HepG2 (cell line): ENCODE data around the gene GALNT18. TPM values are rescaled to one million over a fixed set of nuclear protein-coding genes. Genes with fewer than 3 reads are reported as not detected.

Experiments
- ATAC-seq: fragments of 200-7000 bp; cut with Tn5 transposase; 3 replicates; pipeline ENCODE4 v1.9.1; 2020; ENCODE audit warnings: mild to moderate bottlenecking, moderate library complexity
- BruUV-seq: library from RNA; stranded (reverse); fragments of 400-500 nt; replicated peaks from 2 replicates; lab custom pipeline; 2021; lab: Mats Ljungman, UMichigan
- CTCF ChIA-PET: fragments of 300-600 bp; formaldehyde crosslinking; extraction: SDS; loops from one replicate; lab custom pipeline; 2021; ENCODE audit warnings: low total read pairs, inconsistent platforms, low intra/inter-chr PET ratio; lab: Yijun Ruan, JAX
- POLR2A ChIA-PET: fragments of 350-600 bp; sonication (Branson Sonifier 250); formaldehyde crosslinking; loops from one replicate; lab custom pipeline; 2020; ENCODE audit warnings: antibody characterized with exemption, inconsistent platforms; lab: Yijun Ruan, JAX
- DNase-seq: peaks from one replicate; pipeline ENCODE4 v3.0.0-alpha.2; 2015; ENCODE audit warnings: low spot score
- FAIRE-seq: peaks from 3 replicates; lab custom pipeline; 2011; peaks lifted over from hg19 to GRCh38; lab: Jason Lieb, UNC
- H2AFZ ChIP-seq: one replicate; pipeline ENCODE4 v1.6.1; 2011; ENCODE audit warnings: low read length, inconsistent platforms
- H3K27ac ChIP-seq: fragments of 300-600 bp; 3 replicates; pipeline ENCODE4 v1.8.0; 2011; ENCODE audit warnings: mixed run types, mild to moderate bottlenecking, mixed read lengths, low read length, inconsistent platforms; ENCODE audit not compliant: insufficient read depth; ENCODE audit errors: extremely low read length
- H3K27me3 ChIP-seq, 2 experiments: fragments of 200-600 bp in 1 of 2; 2 replicates in 1 of 2; 3 replicates in 1 of 2; pipeline versions ENCODE4 v1.6.0 to v1.8.0; 2011; ENCODE audit warnings: low read length in 2 of 2, mild to moderate bottlenecking in 2 of 2, moderate library complexity in 2 of 2, inconsistent platforms in 1 of 2; ENCODE audit not compliant: insufficient read depth in 2 of 2, control insufficient read depth in 1 of 2
- H3K36me3 ChIP-seq, 2 experiments: fragments of 200-600 bp in 1 of 2; replicated peaks in 1 of 2; 2 replicates in 1 of 2; 3 replicates in 1 of 2; pipeline versions ENCODE4 v1.5.1 to v1.8.0; 2011; ENCODE audit warnings: low read length in 2 of 2, inconsistent platforms in 1 of 2; ENCODE audit not compliant: insufficient read depth in 2 of 2, control insufficient read depth in 1 of 2
- H3K4me1 ChIP-seq: 2 replicates; pipeline ENCODE4 v1.5.1; 2012; ENCODE audit warnings: low read length, inconsistent platforms; ENCODE audit not compliant: insufficient read depth
- H3K4me2 ChIP-seq: 2 replicates; pipeline ENCODE4 v1.6.0; 2011; ENCODE audit warnings: low read depth, low read length, inconsistent platforms
- H3K4me3 ChIP-seq, 3 experiments: fragments of 200-600 bp in 1 of 3; sonication (generic), shearing (Covaris generic) in 1 of 3; replicated peaks in 1 of 3; 2 replicates each; pipeline ENCODE4 v1.5.1; 2011 to 2016; ENCODE audit warnings: low read length in 3 of 3, inconsistent platforms in 2 of 3, low read depth in 2 of 3, mild to moderate bottlenecking in 2 of 3, control low read depth in 1 of 3, mixed read lengths in 1 of 3; ENCODE audit not compliant: insufficient read depth in 1 of 3
- H3K79me2 ChIP-seq: one replicate; pipeline ENCODE4 v1.6.1; 2011; ENCODE audit warnings: low read length, inconsistent platforms; ENCODE audit not compliant: insufficient read depth
- H3K9ac ChIP-seq: 2 replicates; pipeline ENCODE4 v1.6.0; 2011; ENCODE audit warnings: mild to moderate bottlenecking, low read depth, low read length, inconsistent platforms; ENCODE audit not compliant: insufficient read depth
- H3K9me3 ChIP-seq: 2 replicates; pipeline ENCODE4 v1.5.1; 2012; ENCODE audit warnings: mild to moderate bottlenecking, low read length
- H4K20me1 ChIP-seq: 2 replicates; pipeline ENCODE4 v1.6.0; 2011; ENCODE audit warnings: inconsistent platforms, mild to moderate bottlenecking, low read length, moderate library complexity; ENCODE audit not compliant: insufficient read depth
- CHCHD3 ChIP-seq: sonication (generic); formaldehyde crosslinking; IDR thresholded peaks from 2 replicates; pipeline ENCODE4 v1.8.0; 2022; ENCODE audit warnings: mild to moderate bottlenecking, missing genetic modification reagents, moderate library complexity
- DNMT3B ChIP-seq: conservative IDR thresholded peaks from 2 replicates; pipeline ENCODE4 v1.6.1; 2016; ENCODE audit warnings: missing biosample characterization, control low read depth
- FOXP1 ChIP-seq, 2 experiments: fragments of 450-650 bp in 1 of 2; IDR thresholded peaks; 2 replicates each; pipeline ENCODE4 v1.6.1; 2017 to 2018; ENCODE audit warnings: antibody characterized with exemption in 1 of 2
- KDM1A ChIP-seq: IDR thresholded peaks from 2 replicates; pipeline ENCODE4 v1.6.1; 2016; ENCODE audit warnings: missing compliant biosample characterization
- LCORL ChIP-seq, 2 experiments: fragments of 450-650 bp in 1 of 2; sonication (generic) in 1 of 2; formaldehyde crosslinking in 1 of 2; IDR thresholded peaks; 2 replicates each; pipeline versions ENCODE4 v1.5.0 to v1.6.1; 2017 to 2020; ENCODE audit warnings: antibody characterized with exemption in 1 of 2, missing genetic modification reagents in 1 of 2
- MAZ ChIP-seq, 2 experiments: sonication (generic) in 1 of 2; formaldehyde crosslinking in 1 of 2; IDR thresholded peaks; 2 replicates each; pipeline versions ENCODE4 v1.5.0 to v1.6.1; 2012 to 2020; ENCODE audit warnings: low read depth in 2 of 2, mild to moderate bottlenecking in 2 of 2, borderline replicate concordance in 1 of 2, improper control_type of control experiment in 1 of 2, low read length in 1 of 2, missing genetic modification reagents in 1 of 2, moderate library complexity in 1 of 2
- TARDBP ChIP-seq: sonication (generic); formaldehyde crosslinking; IDR thresholded peaks from 2 replicates; pipeline ENCODE4 v1.8.0; 2022; ENCODE audit warnings: mild to moderate bottlenecking, missing genetic modification reagents
- ZMYM4 ChIP-seq: sonication (generic); formaldehyde crosslinking; IDR thresholded peaks from 2 replicates; pipeline ENCODE4 v1.8.1; 2023; ENCODE audit warnings: mild to moderate bottlenecking, missing genetic modification reagents
- ZNF335 ChIP-seq: sonication (generic); formaldehyde crosslinking; IDR thresholded peaks from 2 replicates; pipeline ENCODE4 v1.4.0; 2020; ENCODE audit warnings: missing genetic modification reagents
- ZNF557 ChIP-seq: sonication (generic); formaldehyde crosslinking; IDR thresholded peaks from 2 replicates; pipeline ENCODE4 v1.4.0; 2020; ENCODE audit warnings: missing genetic modification reagents
- WGBS: methylation state at CpG from one replicate; pipeline ENCODE4 v1.1.6; 2017; ENCODE audit warnings: low lambda C conversion rate; 5-methylcytosine and 5-hydroxymethylcytosine counted together
- in situ Hi-C: cut with HindIII; loops from 2 replicates; pipeline ENCODE4 v1.10.0; 2017; ENCODE audit warnings: low pct_unique_long_range_greater_than_20kb; ENCODE audit not compliant: extremely low pct_ligation_motif_present
- intact Hi-C: fragments of 100-400 bp; cut with micrococcal nuclease; formaldehyde crosslinking; loops from one replicate; pipeline ENCODE4 v1.10.0; 2022; ENCODE audit not compliant: unreplicated experiment
- polyA plus RNA-seq, 8 experiments: library from polyadenylated mRNA; depleted of rRNA in 3 of 8; stranded (reverse) in 7 of 8; unstranded in 1 of 8; fragments of >200 nt; fragmentation: Illumina TruSeq in 4 of 8; extraction: Trizol in 4 of 8; gene quantifications; 2 replicates each; pipeline versions ENCODE4 v1.2.1 to v1.2.3, GENCODE V29; 2011 to 2016; ENCODE audit warnings: low read depth in 4 of 8, missing spikeins in 1 of 8, mixed read lengths in 1 of 8; ENCODE audit not compliant: insufficient read depth in 1 of 8
- total RNA-seq, 5 experiments: library from RNA; depleted of rRNA; stranded (reverse); fragments of >200 nt; fragmentation: Illumina TruSeq; extraction: Trizol; gene quantifications; 2 replicates each; pipeline ENCODE4 v1.2.3, GENCODE V29; 2016; ENCODE audit warnings: low read depth in 1 of 5
- TF ChIP-seq, protein P1 (sequence below): sonication (generic); formaldehyde crosslinking; IDR thresholded peaks from 2 replicates; pipeline ENCODE4 v1.5.0; 2020; ENCODE audit warnings: mild to moderate bottlenecking, missing genetic modification reagents, borderline replicate concordance
- TF ChIP-seq, protein P2 (sequence below): IDR thresholded peaks from 2 replicates; pipeline ENCODE4 v1.6.1; 2016; ENCODE audit warnings: low read depth, borderline replicate concordance
- TF ChIP-seq, protein P3 (sequence below): sonication (generic); formaldehyde crosslinking; conservative IDR thresholded peaks from 2 replicates; pipeline ENCODE4 v1.4.0; 2020; ENCODE audit warnings: missing genetic modification reagents

Gene GALNT18
- total and polyA plus RNA-seq, 2 of the 13 experiments (the other 11 are each of a cell fraction or from before 2014, with no cell fraction given), result 0.11 TPM; not detected in 1

DNA sequence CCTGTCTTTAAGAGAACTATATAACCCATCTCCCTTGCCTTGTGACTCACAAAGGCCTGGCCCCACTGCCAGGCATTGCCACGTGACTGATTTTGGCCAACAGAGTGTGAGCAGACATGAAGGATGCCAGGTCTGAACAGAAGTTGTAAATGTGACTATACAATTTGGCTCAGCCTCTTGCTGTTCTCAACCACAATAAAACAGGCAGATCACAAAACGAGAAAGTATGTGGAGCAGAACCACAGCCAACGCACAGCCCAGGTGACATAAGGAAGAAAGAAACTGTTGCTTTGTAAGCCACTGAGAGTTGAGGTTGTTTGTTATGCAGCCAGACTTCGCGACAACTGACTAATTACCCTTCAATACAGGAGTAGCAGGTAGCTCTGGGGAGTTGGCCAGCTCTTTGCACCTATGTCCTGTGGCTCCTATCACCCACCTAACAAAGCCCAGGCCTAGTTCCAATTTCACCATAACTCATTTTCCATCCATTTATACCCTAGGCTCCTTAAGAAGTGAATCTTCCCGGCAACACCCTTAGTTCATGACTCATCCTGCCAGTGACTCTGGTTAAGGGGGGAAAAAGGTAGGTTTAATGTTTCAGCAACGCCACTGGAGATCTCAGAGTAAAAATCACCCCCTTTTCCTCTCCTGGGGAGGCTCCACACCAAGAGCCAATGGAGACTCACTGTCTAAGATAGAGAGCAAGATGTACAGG lies 53.7 kb downstream of the GALNT18 start:
- Histone ChIP-seq H3K4me2 (no peak overlapping the region), H4K20me1 (no peaks in the 10 kb centered on the region), H2AFZ (no peak overlapping the region), H3K4me3 (no peak overlapping the region), H3K4me1 (no peaks in the 10 kb centered on the region), H3K27me3 (peaks cover 0 to 4% of the 10 kb centered on the region in 2 experiments; a peak in 1 of 5 replicates), H3K9ac (no peak overlapping the region), H3K27ac (no peak overlapping the region), H3K36me3 (no peaks in the 10 kb centered on the region), H3K79me2 (no peaks in the 10 kb centered on the region), H3K9me3 (no peaks in the 10 kb centered on the region)
- POLR2A ChIA-PET, result no interaction called here
- BruUV-seq, result no TSS peak
- DNase-seq, result no peak
- in situ Hi-C loops (no loop called here), intact Hi-C loops (no loop called here)
- FAIRE-seq, result no peak
- TF ChIP-seq, protein P1, sequence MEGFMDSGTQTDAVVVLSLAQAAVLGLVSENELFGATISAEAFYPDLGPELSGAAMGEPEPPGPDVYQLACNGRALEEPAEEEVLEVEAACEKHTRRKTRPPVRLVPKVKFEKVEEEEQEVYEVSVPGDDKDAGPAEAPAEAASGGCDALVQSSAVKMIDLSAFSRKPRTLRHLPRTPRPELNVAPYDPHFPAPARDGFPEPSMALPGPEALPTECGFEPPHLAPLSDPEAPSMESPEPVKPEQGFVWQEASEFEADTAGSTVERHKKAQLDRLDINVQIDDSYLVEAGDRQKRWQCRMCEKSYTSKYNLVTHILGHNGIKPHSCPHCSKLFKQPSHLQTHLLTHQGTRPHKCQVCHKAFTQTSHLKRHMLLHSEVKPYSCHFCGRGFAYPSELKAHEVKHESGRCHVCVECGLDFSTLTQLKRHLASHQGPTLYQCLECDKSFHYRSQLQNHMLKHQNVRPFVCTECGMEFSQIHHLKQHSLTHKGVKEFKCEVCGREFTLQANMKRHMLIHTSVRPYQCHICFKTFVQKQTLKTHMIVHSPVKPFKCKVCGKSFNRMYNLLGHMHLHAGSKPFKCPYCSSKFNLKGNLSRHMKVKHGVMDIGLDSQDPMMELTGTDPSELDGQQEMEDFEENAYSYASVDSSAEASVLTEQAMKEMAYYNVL (CRISPR knock-in tag), result no peak
- TF ChIP-seq ZNF557 (CRISPR knock-in tag), result no peak
- no peak for TF ChIP-seq MAZ (IDR thresholded peaks at IDR 0.05; ENCODE audit: borderline replicate concordance, low read depth, low read length)
- no peak for TF ChIP-seq MAZ (CRISPR knock-in tag; IDR thresholded peaks at IDR 0.05; ENCODE audit: low read depth)
- no peak for TF ChIP-seq CHCHD3 (CRISPR knock-in tag)
- no peak for TF ChIP-seq ZNF335
- TF ChIP-seq TARDBP, result no peak
- TF ChIP-seq, protein P2, sequence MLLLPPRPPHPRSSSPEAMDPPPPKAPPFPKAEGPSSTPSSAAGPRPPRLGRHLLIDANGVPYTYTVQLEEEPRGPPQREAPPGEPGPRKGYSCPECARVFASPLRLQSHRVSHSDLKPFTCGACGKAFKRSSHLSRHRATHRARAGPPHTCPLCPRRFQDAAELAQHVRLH (CRISPR knock-in tag), result no peak
- TF ChIP-seq LCORL (IDR thresholded peaks at IDR 0.05), result no peak
- no peak for TF ChIP-seq LCORL (CRISPR knock-in tag; IDR thresholded peaks at IDR 0.05)
- TF ChIP-seq, protein P3, sequence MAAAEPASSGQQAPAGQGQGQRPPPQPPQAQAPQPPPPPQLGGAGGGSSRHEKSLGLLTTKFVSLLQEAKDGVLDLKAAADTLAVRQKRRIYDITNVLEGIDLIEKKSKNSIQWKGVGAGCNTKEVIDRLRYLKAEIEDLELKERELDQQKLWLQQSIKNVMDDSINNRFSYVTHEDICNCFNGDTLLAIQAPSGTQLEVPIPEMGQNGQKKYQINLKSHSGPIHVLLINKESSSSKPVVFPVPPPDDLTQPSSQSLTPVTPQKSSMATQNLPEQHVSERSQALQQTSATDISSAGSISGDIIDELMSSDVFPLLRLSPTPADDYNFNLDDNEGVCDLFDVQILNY, result no peak
- TF ChIP-seq DNMT3B (CRISPR knock-in tag), result no peak
- TF ChIP-seq FOXP1 (IDR thresholded peaks at IDR 0.05), result no peak
- no peak for TF ChIP-seq FOXP1 (CRISPR knock-in tag; IDR thresholded peaks at IDR 0.05)
- TF ChIP-seq ZMYM4 (CRISPR knock-in tag), result no peak
- TF ChIP-seq KDM1A (CRISPR knock-in tag), result no peak
- whole genome bisulfite sequencing, result 8% methylated on average over 7 of the region's 7 CpGs
- ATAC-seq, result no peak
- CTCF ChIA-PET, result no interaction called here
